ENCODE results near the gene GPR108.

Gene GPR108

GRCh38 chr19:6700586-6701316, 36.6 kb downstream of the GPR108 start:
- Histone ChIP-seq H3K4me1 (ENCODE audit: insufficient read depth, poor library complexity, severe bottlenecking) (no peaks in the 10 kb centered on the region), H3K4me3 (ENCODE audit: severe bottlenecking) (no peak overlapping the region), H3K9me3 (ENCODE audit: severe bottlenecking) (no peaks in the 10 kb centered on the region), H3K27ac (ENCODE audit: poor library complexity, severe bottlenecking) (no peak overlapping the region), H3K27me3 (ENCODE audit: insufficient read depth, poor library complexity, severe bottlenecking) (no peaks in the 10 kb centered on the region), H3K36me3 (ENCODE audit: low read depth) (no peaks in the 10 kb centered on the region)
- ATAC-seq (ENCODE audit: low read depth) (no peak), DNase-seq (ENCODE audit: low spot score) (no peak)
- TF ChIP-seq CTCF (IDR thresholded peaks at IDR 0.05; ENCODE audit: poor library complexity, severe bottlenecking), result no peak

GRCh38 chr19:6699935-6700334, 37.4 kb downstream of the GPR108 start:
- Histone ChIP-seq H3K27me3 (ENCODE audit: insufficient read depth, poor library complexity, severe bottlenecking) (no peaks in the 10 kb centered on the region), H3K9me3 (ENCODE audit: severe bottlenecking) (no peaks in the 10 kb centered on the region), H3K4me1 (ENCODE audit: insufficient read depth, poor library complexity, severe bottlenecking) (no peaks in the 10 kb centered on the region), H3K4me3 (ENCODE audit: severe bottlenecking) (no peak overlapping the region), H3K36me3 (ENCODE audit: low read depth) (no peaks in the 10 kb centered on the region), H3K27ac (ENCODE audit: poor library complexity, severe bottlenecking) (no peak overlapping the region)
- no peak for TF ChIP-seq CTCF (IDR thresholded peaks at IDR 0.05; ENCODE audit: poor library complexity, severe bottlenecking)
- ATAC-seq (ENCODE audit: low read depth) (no peak), DNase-seq (ENCODE audit: low spot score) (no peak)

- no peak for TF ChIP-seq CTCF (IDR thresholded peaks at IDR 0.05; ENCODE audit: poor library complexity, severe bottlenecking)
- Histone ChIP-seq H3K4me3 (ENCODE audit: severe bottlenecking) (no peak overlapping the region), H3K36me3 (ENCODE audit: low read depth) (no peaks in the 10 kb centered on the region), H3K27ac (ENCODE audit: poor library complexity, severe bottlenecking) (no peak overlapping the region), H3K9me3 (ENCODE audit: severe bottlenecking) (no peaks in the 10 kb centered on the region), H3K4me1 (ENCODE audit: insufficient read depth, poor library complexity, severe bottlenecking) (no peaks in the 10 kb centered on the region), H3K27me3 (ENCODE audit: insufficient read depth, poor library complexity, severe bottlenecking) (no peaks in the 10 kb centered on the region)
- DNase-seq (ENCODE audit: low spot score) (no peak), ATAC-seq (ENCODE audit: low read depth) (no peak)
These were observed 40.1 kb downstream of the GPR108 start for GRCh38 chr19:6697291-6697690.

- Histone ChIP-seq H3K4me3 (ENCODE audit: severe bottlenecking) (no peak overlapping the region), H3K4me1 (ENCODE audit: insufficient read depth, poor library complexity, severe bottlenecking) (no peaks in the 10 kb centered on the region), H3K9me3 (ENCODE audit: severe bottlenecking) (no peaks in the 10 kb centered on the region), H3K27ac (ENCODE audit: poor library complexity, severe bottlenecking) (no peak overlapping the region), H3K27me3 (ENCODE audit: insufficient read depth, poor library complexity, severe bottlenecking) (no peaks in the 10 kb centered on the region), H3K36me3 (ENCODE audit: low read depth) (no peaks in the 10 kb centered on the region)
- no peak for TF ChIP-seq CTCF (IDR thresholded peaks at IDR 0.05; ENCODE audit: poor library complexity, severe bottlenecking)
- ATAC-seq (ENCODE audit: low read depth) (no peak), DNase-seq (ENCODE audit: low spot score) (no peak)
These were observed 41.0 kb downstream of the GPR108 start for GRCh38 chr19:6696239-6696820.
